ENCODE data around the gene PACSIN1. TPM values are rescaled to one million over a fixed set of nuclear protein-coding genes. Genes with fewer than 3 reads are reported as not detected.

The PACSIN1 gene
- total RNA-seq, 1 experiment from 2014 or later = not detected

- Histone ChIP-seq H3K9me3 (ENCODE audit: low read depth, low read length, poor library complexity, severe bottlenecking) (no peaks in the 10 kb centered on the region), H3K4me3 (ENCODE audit: low read depth, low read length, poor library complexity, severe bottlenecking) (no peak overlapping the region), H3K27ac (ENCODE audit: low read depth, low read length, poor library complexity, severe bottlenecking) (no peak overlapping the region), H3K27me3 (replicated peaks; ENCODE audit: insufficient read depth, low read depth, low read length, poor library complexity) (no peaks in the 10 kb centered on the region), H3K36me3 (ENCODE audit: insufficient read depth, low read length, poor library complexity, severe bottlenecking) (no peaks in the 10 kb centered on the region), H3K4me1 (ENCODE audit: insufficient read depth, low read length, poor library complexity, severe bottlenecking) (no peaks in the 10 kb centered on the region)
- no peak for DNase-seq (ENCODE audit: low spot score)
- ChIA-PET CTCF (no interaction called here), POLR2A (ENCODE audit: low non-redundant PET) (no interaction called here)
- BruUV-seq (replicated peaks) = no TSS peak
- intact Hi-C loops (cut with micrococcal nuclease; ENCODE audit: unreplicated experiment) = no loop called here
- TF ChIP-seq EZH2 (IDR thresholded peaks at IDR 0.05; ENCODE audit: borderline replicate concordance, low read depth, low read length, poor library complexity, severe bottlenecking) (no peak), CTCF (conservative IDR thresholded peaks at IDR 0.05; ENCODE audit: low read depth, low read length) (no peak)
Measured at GRCh38 chr6:34437644-34437970, 28.3 kb upstream of the PACSIN1 start.

GRCh38 chr6:34438705-34439104 is 27.2 kb upstream of the PACSIN1 start:
- POLR2A ChIA-PET (ENCODE audit: low non-redundant PET) = no interaction called here
- DNase-seq (ENCODE audit: low spot score) = no peak
- no TSS peak for BruUV-seq (replicated peaks)
- Histone ChIP-seq H3K27me3 (replicated peaks; ENCODE audit: insufficient read depth, low read depth, low read length, poor library complexity) (no peaks in the 10 kb centered on the region), H3K27ac (ENCODE audit: low read depth, low read length, poor library complexity, severe bottlenecking) (no peak overlapping the region), H3K4me3 (ENCODE audit: low read depth, low read length, poor library complexity, severe bottlenecking) (no peak overlapping the region), H3K36me3 (ENCODE audit: insufficient read depth, low read length, poor library complexity, severe bottlenecking) (no peaks in the 10 kb centered on the region), H3K4me1 (ENCODE audit: insufficient read depth, low read length, poor library complexity, severe bottlenecking) (no peaks in the 10 kb centered on the region), H3K9me3 (ENCODE audit: low read depth, low read length, poor library complexity, severe bottlenecking) (no peaks in the 10 kb centered on the region)
- CTCF ChIA-PET = no interaction called here
- intact Hi-C loops (cut with micrococcal nuclease; ENCODE audit: unreplicated experiment) = no loop called here
- TF ChIP-seq CTCF (conservative IDR thresholded peaks at IDR 0.05; ENCODE audit: low read depth, low read length) = no peak
- TF ChIP-seq EZH2 (IDR thresholded peaks at IDR 0.05; ENCODE audit: borderline replicate concordance, low read depth, low read length, poor library complexity, severe bottlenecking) = no peak

- H3K27me3 ChIP-seq (replicated peaks; ENCODE audit: insufficient read depth, low read depth, low read length, poor library complexity) = no peaks in the 10 kb centered on the region
- CTCF ChIA-PET = no interaction called here
- intact Hi-C loops (cut with micrococcal nuclease; ENCODE audit: unreplicated experiment) = no loop called here
- no peaks in the 10 kb centered on the region for H3K36me3 ChIP-seq (ENCODE audit: insufficient read depth, low read length, poor library complexity, severe bottlenecking)
- no peaks in the 10 kb centered on the region for H3K4me1 ChIP-seq (ENCODE audit: insufficient read depth, low read length, poor library complexity, severe bottlenecking)
- H3K27ac ChIP-seq (ENCODE audit: low read depth, low read length, poor library complexity, severe bottlenecking) = no peak overlapping the region
- POLR2A ChIA-PET (ENCODE audit: low non-redundant PET) = no interaction called here
- no peak overlapping the region for H3K4me3 ChIP-seq (ENCODE audit: low read depth, low read length, poor library complexity, severe bottlenecking)
- no peaks in the 10 kb centered on the region for H3K9me3 ChIP-seq (ENCODE audit: low read depth, low read length, poor library complexity, severe bottlenecking)
- TF ChIP-seq CTCF (conservative IDR thresholded peaks at IDR 0.05; ENCODE audit: low read depth, low read length) = no peak
- TF ChIP-seq EZH2 (IDR thresholded peaks at IDR 0.05; ENCODE audit: borderline replicate concordance, low read depth, low read length, poor library complexity, severe bottlenecking) = no peak
- DNase-seq (ENCODE audit: low spot score) = no peak
- BruUV-seq (replicated peaks) = no TSS peak
Measured at GRCh38 chr6:34439442-34439841, 26.4 kb upstream of the PACSIN1 start.
